ENCODE measurements around the gene HEMK1. TPM values are rescaled to one million over a fixed set of nuclear protein-coding genes. Genes with fewer than 3 reads are reported as not detected.

The HEMK1 gene
- polyA plus RNA-seq, 2 of the 4 experiments (the other 2 are of a cell fraction), result 4.3 to 4.7 TPM

- ChIA-PET POLR2A (no interaction called here), CTCF (interaction anchor here (0.6 to 18.5 kb wide), 27 partner anchors 12 to 1175 kb away, joined by 3 to 375 read pairs (median 4); partner anchors contain the start of genes C3orf18, CYB561D2, HEMK1 and MANF)
- no peak for TF ChIP-seq PBX3 (IDR thresholded peaks at IDR 0.05)
- TF ChIP-seq HEYL (CRISPR knock-in tag; IDR thresholded peaks at IDR 0.05), result no peak
- no peak for TF ChIP-seq ZNF302 (CRISPR knock-in tag; IDR thresholded peaks at IDR 0.05)
- no peak for TF ChIP-seq BHLHE40 (IDR thresholded peaks at IDR 0.05; ENCODE audit: low read depth, low read length)
- TF ChIP-seq JUN (IDR thresholded peaks at IDR 0.05), result no peak
- TF ChIP-seq, protein P1, sequence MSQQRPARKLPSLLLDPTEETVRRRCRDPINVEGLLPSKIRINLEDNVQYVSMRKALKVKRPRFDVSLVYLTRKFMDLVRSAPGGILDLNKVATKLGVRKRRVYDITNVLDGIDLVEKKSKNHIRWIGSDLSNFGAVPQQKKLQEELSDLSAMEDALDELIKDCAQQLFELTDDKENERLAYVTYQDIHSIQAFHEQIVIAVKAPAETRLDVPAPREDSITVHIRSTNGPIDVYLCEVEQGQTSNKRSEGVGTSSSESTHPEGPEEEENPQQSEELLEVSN (IDR thresholded peaks at IDR 0.05; ENCODE audit: borderline replicate concordance, low read depth), result no peak
- TF ChIP-seq JUNB (IDR thresholded peaks at IDR 0.05), result no peak
- no peak overlapping the region for H3K4me3 ChIP-seq
- WGBS (ENCODE audit: missing lambda C conversion rate), result 59% methylated on average over 6 of the region's 6 CpGs
- DNase-seq (ENCODE audit: low read depth in 1 of 2, low spot score in 1 of 2) (no peak), ATAC-seq (no peak), FAIRE-seq (no peak)
- no peak overlapping the region for H3K27ac ChIP-seq
- no peak overlapping the region for H3K4me2 ChIP-seq
- peaks cover 12% of the 10 kb centered on the region; the same call in 2 of the 3 replicates for H3K4me1 ChIP-seq
- no peaks in the 10 kb centered on the region for H3K9me3 ChIP-seq
These were observed 43.9 kb downstream of the HEMK1 start for GRCh38 chr3:50612970-50613846.

DNA sequence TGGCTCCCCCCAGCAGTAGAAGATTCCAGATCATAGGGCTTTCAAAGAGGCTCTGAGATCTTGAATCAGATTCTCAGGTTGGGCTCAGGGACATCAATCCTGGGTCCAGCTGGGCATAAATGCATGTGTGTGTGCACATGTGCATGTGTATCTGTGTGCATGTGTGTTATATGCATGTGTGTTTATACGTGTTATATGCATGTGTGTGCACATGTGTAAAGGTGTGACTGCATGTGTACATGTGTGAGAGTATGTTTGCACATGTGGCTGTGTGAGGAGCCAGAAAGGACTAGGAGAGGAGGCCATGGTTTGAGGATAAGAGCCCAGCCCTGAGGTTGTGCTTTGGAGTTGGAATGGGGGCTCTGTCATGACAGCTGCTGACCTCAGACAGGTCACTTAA is 45.9 kb downstream of the HEMK1 start:
- H3K27ac ChIP-seq, result no peak overlapping the region
- TF ChIP-seq, protein P2, sequence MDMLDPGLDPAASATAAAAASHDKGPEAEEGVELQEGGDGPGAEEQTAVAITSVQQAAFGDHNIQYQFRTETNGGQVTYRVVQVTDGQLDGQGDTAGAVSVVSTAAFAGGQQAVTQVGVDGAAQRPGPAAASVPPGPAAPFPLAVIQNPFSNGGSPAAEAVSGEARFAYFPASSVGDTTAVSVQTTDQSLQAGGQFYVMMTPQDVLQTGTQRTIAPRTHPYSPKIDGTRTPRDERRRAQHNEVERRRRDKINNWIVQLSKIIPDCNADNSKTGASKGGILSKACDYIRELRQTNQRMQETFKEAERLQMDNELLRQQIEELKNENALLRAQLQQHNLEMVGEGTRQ (IDR thresholded peaks at IDR 0.05), result no peak
- TF ChIP-seq RNF2 (IDR thresholded peaks at IDR 0.05; ENCODE audit: borderline replicate concordance, low read depth) (no peak), EHMT2 (IDR thresholded peaks at IDR 0.05; ENCODE audit: low read depth) (no peak), MYC (IDR thresholded peaks at IDR 0.05; ENCODE audit: borderline replicate concordance, low read length) (no peak), ZC3H11A (IDR thresholded peaks at IDR 0.05) (no peak)
- POLR2A ChIA-PET, result interaction anchor here (2.3 kb wide), 1 partner anchor 46 kb away, joined by 12 read pairs; the partner anchor contains the start of gene HEMK1
- peaks cover 13% of the 10 kb centered on the region; the same call in 2 of the 3 replicates for H3K4me1 ChIP-seq
- WGBS (ENCODE audit: missing lambda C conversion rate), result 5% methylated on average over 1 of the region's 1 CpG
- no peak overlapping the region for H3K4me3 ChIP-seq
- CTCF ChIA-PET, result interaction anchor here (0.8 to 18.5 kb wide), 43 partner anchors 9 to 1024 kb away, joined by 3 to 375 read pairs (median 7); partner anchors contain the start of genes C3orf18, CYB561D2, DOCK3 and HEMK1
- no peaks in the 10 kb centered on the region for H3K9me3 ChIP-seq
- FAIRE-seq, result no peak
- no peak for DNase-seq (ENCODE audit: low read depth in 1 of 2, low spot score in 1 of 2)
- H3K4me2 ChIP-seq, result no peak overlapping the region
- no peak for ATAC-seq

- H3K4me1 ChIP-seq, result peaks cover 8% of the 10 kb centered on the region; the same call in 2 of the 3 replicates
- ChIA-PET POLR2A (interaction anchor here (0.5 to 2.3 kb wide), 4 partner anchors 15 to 883 kb away, joined by 3 to 12 read pairs (median 3); partner anchors contain the start of gene HEMK1), CTCF (interaction anchor here (0.5 to 18.5 kb wide), 61 partner anchors 8 to 1358 kb away, joined by 3 to 375 read pairs (median 4); partner anchors contain the start of genes ABHD14B, C3orf18, CYB561D2 and DOCK3)
- peak overlapping the region in 1 of 2 experiments; percentile 91; a peak in 3 of 6 replicates for H3K27ac ChIP-seq
- FAIRE-seq, result no peak
- peak; percentile 62 to 70 for ATAC-seq
- DNase-seq (ENCODE audit: low read depth in 1 of 2, low spot score in 1 of 2), result peak; percentile 83 to 92
- no peaks in the 10 kb centered on the region for H3K9me3 ChIP-seq
- peak overlapping the region; percentile 86 for H3K4me2 ChIP-seq
- TF ChIP-seq EHF (CRISPR knock-in tag; IDR thresholded peaks at IDR 0.05) (no peak), SMC3 (IDR thresholded peaks at IDR 0.05) (peak; percentile 68), ELK1 (IDR thresholded peaks at IDR 0.05; ENCODE audit: low read depth, low read length) (no peak), RAD21 (conservative IDR thresholded peaks at IDR 0.05 in 1 of 2, IDR thresholded peaks at IDR 0.05 in 1 of 2) (peak; percentile 96)
- TF ChIP-seq, protein P3, sequence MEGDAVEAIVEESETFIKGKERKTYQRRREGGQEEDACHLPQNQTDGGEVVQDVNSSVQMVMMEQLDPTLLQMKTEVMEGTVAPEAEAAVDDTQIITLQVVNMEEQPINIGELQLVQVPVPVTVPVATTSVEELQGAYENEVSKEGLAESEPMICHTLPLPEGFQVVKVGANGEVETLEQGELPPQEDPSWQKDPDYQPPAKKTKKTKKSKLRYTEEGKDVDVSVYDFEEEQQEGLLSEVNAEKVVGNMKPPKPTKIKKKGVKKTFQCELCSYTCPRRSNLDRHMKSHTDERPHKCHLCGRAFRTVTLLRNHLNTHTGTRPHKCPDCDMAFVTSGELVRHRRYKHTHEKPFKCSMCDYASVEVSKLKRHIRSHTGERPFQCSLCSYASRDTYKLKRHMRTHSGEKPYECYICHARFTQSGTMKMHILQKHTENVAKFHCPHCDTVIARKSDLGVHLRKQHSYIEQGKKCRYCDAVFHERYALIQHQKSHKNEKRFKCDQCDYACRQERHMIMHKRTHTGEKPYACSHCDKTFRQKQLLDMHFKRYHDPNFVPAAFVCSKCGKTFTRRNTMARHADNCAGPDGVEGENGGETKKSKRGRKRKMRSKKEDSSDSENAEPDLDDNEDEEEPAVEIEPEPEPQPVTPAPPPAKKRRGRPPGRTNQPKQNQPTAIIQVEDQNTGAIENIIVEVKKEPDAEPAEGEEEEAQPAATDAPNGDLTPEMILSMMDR (IDR thresholded peaks at IDR 0.05), result peak; percentile 90
- 3% methylated on average over 15 of the region's 24 CpGs for WGBS (ENCODE audit: missing lambda C conversion rate)
- H3K4me3 ChIP-seq, result peak overlapping the region; percentile 90
These were observed 46.9 kb downstream of the HEMK1 start for GRCh38 chr3:50616003-50616769.
